CD4-positive, alpha-beta T cell treated with Interleukin-4 for 1 hour (primary cell): ENCODE results near the gene TAS2R43.
"Not testable (repeated sequence)": the region's sequence is repeated elsewhere in the genome, so short reads cannot be mapped to it uniquely, and the experiment has no call there.

Experiments used
- DNase-seq, 2 donors: peaks; one replicate each; pipeline ENCODE4 v3.0.0-alpha.2; 2020 to 2022

TAS2R43 gene

GRCh38 chr12:11059041-11059440, 33.1 kb downstream of the TAS2R43 start:
- no peak for DNase-seq

- no peak for DNase-seq
These were observed 36.8 kb downstream of the TAS2R43 start for GRCh38 chr12:11055306-11055705.

- DNase-seq = not testable (repeated sequence)
These were observed 42.1 kb downstream of the TAS2R43 start for GRCh38 chr12:11049806-11050531.

- DNase-seq = not testable (repeated sequence)
These were observed 50.7 kb downstream of the TAS2R43 start for GRCh38 chr12:11041366-11041765.
